Epithelial cell of prostate (primary cell): ENCODE measurements around the gene ZMAT2.
"Not testable (repeated sequence)": the region's sequence is repeated elsewhere in the genome, so short reads cannot be mapped to it uniquely, and the experiment has no call there.

Source experiments
- DNase-seq: peaks from one replicate; pipeline ENCODE4 v3.0.0-alpha.2; 2011; ENCODE audit warnings: low read depth, low spot score
- H3K27ac ChIP-seq: fragments of 450-650 bp; 2 replicates; pipeline ENCODE4 v1.5.1; 2017; ENCODE audit warnings: mild to moderate bottlenecking

The ZMAT2 gene, protein sequence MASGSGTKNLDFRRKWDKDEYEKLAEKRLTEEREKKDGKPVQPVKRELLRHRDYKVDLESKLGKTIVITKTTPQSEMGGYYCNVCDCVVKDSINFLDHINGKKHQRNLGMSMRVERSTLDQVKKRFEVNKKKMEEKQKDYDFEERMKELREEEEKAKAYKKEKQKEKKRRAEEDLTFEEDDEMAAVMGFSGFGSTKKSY

DNA sequence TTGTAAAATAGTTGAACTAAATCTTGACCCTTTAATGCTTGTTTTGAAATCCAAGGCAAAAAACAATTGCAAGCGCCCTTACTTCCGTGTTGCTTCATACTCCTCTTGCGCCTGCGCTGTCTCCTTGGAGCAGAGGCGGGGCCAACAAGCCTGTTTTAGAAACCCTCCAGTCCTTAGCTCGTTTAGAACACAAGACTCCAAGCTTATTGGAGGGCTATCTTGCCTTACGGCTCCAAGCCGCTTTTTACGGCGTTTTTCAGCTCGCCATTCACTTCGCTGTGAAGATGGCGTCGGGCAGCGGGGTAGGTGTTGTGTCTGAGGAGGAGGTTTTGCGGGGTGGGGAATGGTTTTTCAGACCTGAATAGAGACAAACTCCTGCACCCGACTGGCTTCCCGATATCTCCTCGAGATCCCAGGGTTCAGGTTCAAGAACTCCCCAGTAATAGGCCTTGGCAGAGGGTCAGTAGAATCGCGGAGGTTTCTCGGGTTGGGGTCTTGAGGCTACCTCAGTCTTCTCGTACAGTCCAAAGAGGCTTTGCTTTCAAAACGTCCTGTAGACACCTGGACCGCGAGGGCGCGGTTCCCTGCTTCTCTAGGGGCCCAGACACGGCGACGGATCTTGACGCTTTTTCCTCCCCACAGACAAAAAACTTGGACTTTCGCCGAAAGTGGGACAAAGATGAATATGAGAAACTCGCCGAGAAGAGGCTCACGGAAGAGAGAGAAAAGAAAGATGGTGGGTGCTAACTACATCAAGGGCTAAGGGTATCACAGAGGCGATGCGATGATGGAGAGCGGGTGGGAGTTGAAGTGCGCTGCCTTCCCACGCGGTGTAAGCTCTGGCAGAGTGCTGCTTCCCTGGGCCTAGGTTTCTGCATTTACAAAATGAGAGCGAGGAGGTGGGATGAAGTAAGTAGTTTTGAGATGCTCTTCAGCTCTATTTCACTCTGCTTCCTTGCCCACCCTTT is at the start of gene ZMAT2:
Gene ZMAT2 (plus strand): TSS at position 271 of the 968 bp plus-strand sequence. CDS start 14 bp downstream, at position 285.
- H3K27ac ChIP-seq: peak within 1 kb of the TSS; percentile 36
- peak; percentile 97 for DNase-seq

DNA sequence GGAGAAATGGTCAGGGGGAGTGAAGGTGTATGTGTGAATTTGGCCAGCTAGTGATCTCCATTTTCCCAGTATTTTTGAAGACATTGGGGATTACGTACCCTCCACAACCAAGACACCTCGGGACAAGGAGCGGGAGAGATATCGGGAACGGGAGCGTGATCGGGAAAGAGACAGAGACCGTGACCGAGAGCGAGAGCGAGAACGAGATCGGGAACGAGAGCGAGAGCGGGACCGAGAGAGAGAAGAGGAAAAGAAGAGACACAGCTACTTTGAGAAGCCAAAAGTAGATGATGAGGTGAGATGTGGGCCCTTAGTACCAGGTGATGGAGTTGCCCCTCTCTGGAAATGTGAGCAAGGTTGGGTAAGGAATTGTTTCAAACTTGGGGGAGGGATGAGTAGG is 41.4 kb upstream of the ZMAT2 start:
- no peak overlapping the region for H3K27ac ChIP-seq
- DNase-seq: no peak

DNA sequence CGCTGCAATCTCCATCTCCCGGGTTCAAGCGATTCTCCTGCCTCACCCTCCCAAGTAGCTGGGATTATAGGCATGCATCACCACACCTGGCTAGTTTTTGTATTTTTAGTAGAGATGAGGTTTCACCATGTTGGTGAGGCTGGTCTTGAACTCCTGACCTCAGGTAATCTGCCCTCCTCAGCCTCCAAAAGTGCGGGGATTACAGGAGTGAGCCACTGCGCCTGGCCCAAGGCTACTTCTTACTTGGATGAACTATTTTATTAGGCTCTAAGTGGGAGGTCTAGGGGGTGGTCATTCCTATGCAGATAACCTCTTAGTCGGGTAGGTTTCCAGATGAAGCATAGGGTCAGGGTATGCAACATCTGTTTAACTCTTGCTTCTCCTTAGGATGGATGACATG is 39.9 kb upstream of the ZMAT2 start:
- DNase-seq, H3K27ac ChIP-seq: not testable (repeated sequence)

DNA sequence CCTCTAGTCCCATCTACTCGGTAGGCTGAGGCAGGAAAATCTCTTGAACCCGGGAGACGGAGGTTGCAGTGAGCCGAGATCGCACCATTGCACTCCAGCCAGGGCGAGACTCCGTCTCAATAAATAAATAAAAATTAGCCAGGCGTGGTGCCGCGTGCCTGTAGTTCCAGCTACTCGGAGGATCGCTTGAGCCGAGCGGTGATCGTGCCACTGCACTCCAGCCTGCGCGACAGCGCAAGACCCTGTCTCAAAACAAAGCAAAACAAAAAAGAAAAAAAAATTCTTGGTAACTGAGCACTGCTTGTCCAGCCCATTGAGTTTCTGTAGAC is 36.3 kb upstream of the ZMAT2 start:
- H3K27ac ChIP-seq: peak overlapping the region; percentile 92

DNA sequence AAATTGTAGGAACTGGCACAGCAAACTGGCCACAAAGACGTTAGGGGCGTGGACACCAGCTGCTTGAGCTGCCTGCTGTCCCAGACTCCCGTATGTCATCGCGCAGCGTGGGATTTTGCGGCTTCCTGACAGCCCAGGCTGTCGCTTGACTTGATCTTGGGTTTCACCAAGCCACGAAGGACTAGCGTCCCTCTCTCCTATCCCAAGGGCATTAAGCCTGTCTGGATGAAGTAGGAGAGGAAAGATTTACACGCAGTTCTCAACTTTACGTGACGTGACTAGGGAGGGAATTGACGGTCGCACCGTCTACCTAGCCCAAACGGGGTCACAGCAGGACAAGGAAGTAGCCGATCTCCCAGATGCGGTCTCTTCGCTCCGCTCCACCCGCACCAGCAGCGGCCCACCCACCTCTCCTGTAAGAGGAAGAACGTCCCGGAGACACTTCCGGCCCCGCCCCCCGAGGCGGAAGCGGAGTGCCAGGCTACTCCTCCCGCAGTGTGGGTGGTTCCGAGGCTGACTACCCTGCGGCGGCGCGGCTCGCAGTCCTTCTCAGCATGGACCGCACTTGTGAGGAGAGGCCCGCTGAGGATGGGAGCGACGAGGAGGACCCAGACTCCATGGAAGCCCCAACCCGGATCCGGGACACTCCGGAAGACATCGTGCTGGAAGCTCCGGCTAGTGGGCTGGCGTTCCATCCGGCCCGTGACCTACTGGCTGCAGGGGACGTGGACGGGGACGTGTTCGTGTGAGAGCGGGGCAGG is 35.7 kb upstream of the ZMAT2 start, which contains the start of gene WDR55:
Gene WDR55 (plus strand): TSS at position 546 of the 761 bp plus-strand sequence. CDS start 9 bp downstream, at position 555.
- peak within 1 kb of the TSS; percentile 92 for H3K27ac ChIP-seq
- peak; percentile 77 for DNase-seq

More for the DNA sequence above, 36.3 kb upstream of the ZMAT2 start:
- DNase-seq: no peak

DNA sequence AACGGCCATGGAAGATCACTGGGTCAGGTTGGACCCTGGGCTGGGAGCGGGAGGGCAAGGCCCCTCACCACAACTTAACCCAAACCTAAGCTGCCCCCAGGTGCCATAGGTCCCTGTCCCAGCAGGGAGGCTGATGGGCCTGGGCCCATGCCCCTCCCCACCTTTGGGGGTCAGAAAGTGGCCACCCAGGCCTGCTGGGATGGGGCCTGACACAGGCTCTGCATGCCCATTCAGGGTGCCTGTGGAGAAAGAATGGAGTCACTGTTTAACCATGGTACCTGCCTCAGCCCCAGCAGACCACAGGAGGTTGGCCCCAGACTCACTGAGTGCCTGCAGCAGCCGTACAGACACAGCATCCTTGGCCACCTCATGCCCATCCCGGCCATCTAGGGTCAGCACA is 29.2 kb upstream of the ZMAT2 start:
- DNase-seq, H3K27ac ChIP-seq: not testable (repeated sequence)

DNA sequence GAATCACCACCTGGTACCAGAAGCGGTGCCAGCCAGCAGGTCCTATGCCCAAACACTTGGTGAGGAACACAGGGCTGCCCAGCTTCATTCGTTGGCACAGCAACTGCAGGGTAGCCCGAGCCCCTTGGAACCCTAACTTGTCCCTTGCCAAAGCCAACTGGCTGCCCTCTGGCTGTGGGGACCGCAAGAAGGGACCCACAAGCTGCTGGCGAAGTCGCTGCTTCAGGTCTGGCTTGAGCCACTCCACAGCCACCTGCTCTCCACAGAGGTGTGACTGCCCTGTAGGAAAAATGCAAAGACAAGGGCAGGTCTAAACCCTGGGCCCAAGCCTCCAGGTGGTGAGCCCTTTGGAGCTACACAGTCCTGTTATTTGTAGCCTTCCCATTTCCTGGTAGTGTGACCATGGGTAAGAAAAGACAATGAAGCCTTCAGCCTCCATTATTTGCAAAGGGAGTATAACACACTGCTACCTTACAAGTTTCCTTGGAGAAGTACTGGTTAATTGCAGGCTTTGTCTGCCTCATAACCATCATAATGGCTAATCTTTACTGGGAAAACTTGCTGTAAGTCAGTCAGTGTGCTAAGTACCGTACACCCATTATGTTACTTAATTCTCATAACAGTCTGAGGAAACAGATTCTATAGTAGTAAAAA is 28.6 kb upstream of the ZMAT2 start:
- DNase-seq: no peak
- H3K27ac ChIP-seq: no peak overlapping the region

DNA sequence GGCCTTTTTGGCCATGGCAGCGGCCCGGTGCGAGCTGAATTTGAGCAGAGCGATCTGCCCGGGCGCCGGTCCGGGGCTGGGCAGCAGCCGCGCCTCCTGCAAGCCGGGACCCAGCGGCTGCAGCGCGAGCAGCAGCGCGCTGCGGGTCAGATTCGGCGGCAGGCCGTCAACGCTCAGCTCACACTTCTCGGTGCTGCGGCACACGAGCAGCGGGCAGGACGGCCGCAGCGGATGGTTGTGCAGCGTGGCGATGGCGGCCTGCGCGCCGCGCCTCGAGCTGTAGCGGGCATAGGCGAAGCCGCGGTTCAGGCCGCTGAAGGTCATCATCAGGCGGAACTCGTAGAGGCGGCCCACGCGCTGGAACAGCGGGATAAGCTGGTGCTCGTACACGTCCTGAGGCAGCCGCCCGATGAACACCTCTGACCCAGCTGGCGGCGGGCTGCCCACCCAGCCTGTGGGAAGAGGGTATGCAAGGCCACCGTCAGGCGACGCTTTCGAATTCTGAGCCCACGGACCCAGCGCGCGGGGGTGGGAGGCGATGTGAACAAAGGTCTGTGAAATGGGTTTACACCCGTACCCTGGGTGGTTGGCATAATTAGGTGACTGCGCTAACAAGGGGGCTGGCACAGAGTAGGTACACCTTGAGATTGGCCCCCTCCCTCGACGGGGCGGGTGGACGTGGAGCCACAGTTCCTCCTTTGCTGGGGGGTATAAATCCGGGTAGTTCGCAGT is 27.6 kb upstream of the ZMAT2 start:
- H3K27ac ChIP-seq: no peak overlapping the region
- no peak for DNase-seq

DNA sequence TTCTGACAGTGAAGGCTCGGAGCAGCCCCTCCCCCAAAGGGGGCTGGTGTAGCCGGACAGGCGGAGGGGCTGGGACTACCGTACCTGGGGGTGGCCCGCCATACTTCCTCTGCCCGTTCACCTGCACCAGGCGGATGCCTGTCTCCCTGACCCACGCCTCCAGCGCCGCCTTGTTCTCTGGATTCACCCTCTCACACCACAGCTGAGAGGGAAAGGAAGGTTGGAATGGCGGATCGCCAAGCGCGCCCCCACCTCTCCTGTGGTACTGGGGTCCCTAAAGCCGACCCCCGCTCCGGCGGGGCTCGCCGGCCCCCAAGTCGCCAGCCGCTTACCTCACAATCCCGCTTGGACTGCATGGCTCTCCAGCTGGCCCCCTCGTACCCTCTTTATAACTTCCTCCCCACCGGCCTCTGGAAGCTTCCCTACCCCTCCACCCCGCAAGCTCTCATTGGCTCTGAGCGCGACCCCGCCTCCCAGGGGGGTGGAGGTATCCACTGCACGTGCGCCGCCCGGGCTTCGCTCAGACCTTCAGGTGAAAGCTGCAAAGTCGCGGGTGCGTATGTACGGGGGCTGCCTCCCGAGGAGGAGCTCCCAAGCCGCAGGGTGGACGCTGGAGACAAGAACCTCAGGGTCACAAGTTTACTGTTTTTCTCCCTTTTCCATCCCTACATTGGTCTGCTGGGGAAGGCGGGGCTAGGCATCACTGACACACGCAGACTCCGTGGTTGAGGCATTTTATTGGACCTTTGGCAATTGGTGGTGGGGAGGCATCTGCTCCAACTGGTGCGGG is 26.9 kb upstream of the ZMAT2 start, which contains the start of gene DND1:
Gene DND1 (minus strand): TSS at position 390 of the 790 bp plus-strand sequence. CDS start 34 bp downstream, at position 356.
- no peak for DNase-seq
- no peak within 1 kb of the TSS for H3K27ac ChIP-seq

DNA sequence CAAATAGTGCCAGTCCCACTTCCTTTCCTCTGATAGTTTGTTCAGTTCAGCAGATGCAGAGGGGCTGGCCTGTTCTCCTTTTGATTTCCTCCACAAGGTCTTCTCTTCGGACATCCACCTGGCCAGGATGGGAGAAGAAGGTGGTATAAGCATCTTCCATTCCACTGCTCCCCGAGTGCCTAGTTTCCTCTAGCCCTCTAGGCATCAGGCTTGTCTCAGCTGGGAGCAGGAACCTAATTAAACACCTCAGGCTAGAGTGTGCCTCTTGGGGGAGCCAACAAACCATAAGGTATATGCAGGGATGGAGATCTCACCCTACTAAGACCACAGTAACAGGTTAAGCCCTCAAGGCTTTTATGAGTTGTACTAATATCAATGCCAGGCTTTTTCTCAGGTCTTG is 26.0 kb upstream of the ZMAT2 start:
- DNase-seq: no peak
- no peak overlapping the region for H3K27ac ChIP-seq

DNA sequence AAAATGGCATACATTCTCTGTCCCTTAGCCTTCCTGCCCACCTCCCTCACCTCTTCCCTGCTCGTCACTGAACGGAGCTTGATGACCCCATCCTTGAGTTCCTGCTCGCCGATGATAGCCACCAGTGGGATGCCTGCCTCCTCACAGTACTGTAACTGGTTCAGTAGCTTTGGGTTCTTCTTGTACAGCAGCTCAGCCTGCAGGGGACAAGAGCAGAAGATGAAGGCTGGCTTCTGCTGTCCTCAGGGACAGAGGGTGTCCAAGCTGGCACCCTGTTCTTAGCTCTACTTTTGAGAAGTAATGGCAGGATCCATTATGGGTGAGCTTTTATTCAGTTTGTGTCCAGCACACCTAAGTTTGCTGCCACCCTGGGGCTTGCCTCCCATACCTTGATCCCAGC is 25.6 kb upstream of the ZMAT2 start:
- no peak overlapping the region for H3K27ac ChIP-seq
- no peak for DNase-seq

DNA sequence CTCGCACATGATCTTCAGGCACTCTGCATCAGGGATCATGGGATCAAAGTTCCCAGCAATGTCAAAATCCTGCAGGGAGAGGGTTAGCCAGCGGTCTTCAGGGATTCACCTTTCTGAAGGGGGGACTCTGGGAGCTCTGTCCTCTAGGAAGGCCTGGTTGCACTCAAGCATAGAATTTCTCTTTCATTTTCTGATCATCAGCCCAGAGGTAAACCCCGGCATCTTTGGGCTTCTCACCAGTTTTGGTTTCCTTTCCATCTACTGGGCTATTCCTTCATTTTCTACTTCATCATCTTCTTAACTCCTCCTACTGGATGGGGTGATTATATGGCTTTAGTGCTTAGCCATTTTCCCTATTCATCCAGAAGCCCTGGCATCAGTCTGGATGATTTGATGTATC is 22.3 kb upstream of the ZMAT2 start:
- DNase-seq: no peak
- no peak overlapping the region for H3K27ac ChIP-seq

DNA sequence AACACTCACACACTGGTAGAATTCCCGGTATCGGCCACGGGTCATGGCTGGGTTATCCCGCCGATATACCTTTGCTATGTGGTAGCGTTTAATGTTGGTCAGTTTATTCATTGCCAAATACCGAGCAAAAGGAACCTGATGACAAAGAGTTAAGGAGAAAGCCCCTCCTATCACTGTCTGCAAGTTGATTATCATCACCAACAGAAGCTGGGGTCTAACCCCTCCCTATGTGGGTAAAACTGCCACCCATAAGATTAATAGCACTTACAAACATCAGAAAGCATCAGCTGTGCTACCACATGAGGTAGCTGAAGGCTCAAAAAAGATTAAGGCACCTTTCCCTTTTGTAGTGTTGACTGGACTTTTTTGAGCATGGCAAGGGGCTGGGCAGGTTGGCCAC is 21.3 kb upstream of the ZMAT2 start:
- DNase-seq: no peak

DNA sequence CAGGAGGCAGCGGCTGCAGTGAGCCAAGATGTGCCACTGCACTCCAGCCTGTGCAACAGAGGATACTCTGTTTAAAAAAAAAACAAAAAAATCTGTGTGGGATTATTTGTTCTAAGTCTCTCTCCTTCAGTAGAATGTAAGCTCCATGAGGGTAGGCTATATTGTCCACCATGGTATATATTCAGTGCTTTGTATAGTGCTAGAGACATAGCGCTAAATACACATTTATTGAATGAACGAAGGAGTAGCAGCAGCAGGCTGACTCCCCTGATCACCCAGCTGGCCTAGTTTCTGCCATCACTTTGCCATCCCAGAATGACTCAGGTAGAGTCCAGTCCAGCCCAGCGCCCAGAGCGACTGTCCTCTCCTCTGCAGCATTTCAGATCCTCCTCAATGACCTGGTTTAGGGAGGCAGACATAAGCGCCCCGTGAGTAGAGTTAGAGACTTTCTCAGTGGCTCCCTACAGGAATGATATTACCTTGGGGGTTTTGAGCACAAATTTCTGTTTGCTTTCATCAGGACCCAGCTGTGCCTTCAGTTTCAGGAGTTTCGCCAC is 9.8 kb upstream of the ZMAT2 start:
- DNase-seq: no peak

More for the DNA sequence above, 21.3 kb upstream of the ZMAT2 start:
- H3K27ac ChIP-seq: no peak overlapping the region

DNA sequence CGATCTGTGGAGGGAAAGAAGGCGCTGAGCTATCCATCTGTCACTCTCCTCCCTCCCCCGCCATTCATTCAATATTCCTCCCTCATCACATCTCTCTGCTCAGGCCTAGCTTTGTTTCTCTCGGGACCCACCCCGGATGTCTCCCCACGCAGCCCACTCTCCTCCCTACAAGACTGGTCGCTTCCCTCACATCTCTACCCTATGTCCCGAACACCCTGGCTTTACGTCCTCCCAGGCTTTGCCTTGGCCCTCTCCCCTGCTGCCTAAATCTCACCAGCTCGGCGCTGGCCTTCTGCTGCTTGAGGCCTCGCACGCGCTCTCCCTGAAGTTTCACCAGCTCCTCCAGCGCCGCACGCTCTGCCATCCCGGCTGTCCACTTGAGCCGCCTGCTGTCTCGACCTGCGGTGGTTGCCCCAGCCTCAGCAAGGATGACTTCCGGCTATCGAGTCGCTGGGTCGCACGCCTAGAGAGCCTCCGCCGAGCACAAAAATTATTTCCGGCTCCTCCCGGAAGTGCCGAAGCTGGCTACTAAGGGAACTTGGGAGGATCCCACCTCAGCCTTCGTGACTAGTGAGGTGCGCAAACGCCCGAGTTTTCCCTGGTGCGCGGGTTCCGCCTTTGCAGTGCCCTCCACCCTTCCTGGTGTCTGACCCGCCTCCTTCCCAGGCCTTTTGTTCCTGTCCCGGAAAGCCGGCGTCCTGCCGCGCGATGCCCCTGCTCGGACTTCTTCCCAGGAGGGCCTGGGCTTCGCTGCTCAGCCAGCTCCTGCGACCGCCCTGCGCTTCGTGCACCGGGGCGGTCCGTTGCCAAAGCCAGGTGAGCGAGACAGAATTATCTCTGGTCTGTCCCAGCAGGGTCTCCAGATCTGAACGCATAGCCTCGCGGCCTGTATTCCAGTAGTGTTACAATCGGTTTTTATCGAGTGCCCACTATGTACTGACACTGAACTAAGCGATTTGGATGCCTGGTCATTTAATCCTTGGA is 9.0 kb upstream of the ZMAT2 start, which contains the start of the genes HARS1 and HARS2:
Gene HARS1 (minus strand): TSS at position 430 of the 984 bp plus-strand sequence. CDS start 66 bp downstream, at position 364.
Gene HARS2 (plus strand): TSS at position 515 of the 984 bp plus-strand sequence. CDS start 194 bp downstream, at position 709.
- H3K27ac ChIP-seq: peak within 1 kb of the TSS; percentile 90
- DNase-seq: peak; percentile 83

More for the DNA sequence above, 9.8 kb upstream of the ZMAT2 start:
- peak overlapping the region; percentile 90 for H3K27ac ChIP-seq

DNA sequence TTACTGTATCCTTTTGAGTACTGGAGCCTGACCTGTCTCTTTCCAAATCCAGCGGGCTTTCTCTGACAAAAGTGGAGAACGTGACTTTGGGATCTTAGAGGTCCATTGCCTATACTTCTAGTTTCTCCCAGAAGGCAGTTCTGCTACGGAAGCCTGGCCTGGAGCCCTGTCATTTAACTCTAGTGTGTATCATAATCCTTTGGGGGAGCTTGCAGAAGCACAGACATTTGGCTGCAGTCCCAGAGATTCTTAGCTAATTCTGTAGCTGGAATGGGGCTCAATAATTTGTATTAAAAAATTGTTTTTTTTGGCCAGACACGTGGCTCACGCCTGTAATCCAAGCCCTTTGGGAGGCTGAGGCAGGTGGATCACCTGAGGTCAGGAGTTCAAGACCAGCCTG is 6.0 kb upstream of the ZMAT2 start:
- no peak for DNase-seq
- no peak overlapping the region for H3K27ac ChIP-seq
